Neural progenitor cell (in vitro differentiated cells): ENCODE measurements around the gene CD63. TPM values are rescaled to one million over a fixed set of nuclear protein-coding genes. Genes with fewer than 3 reads are reported as not detected.

Experiments
- DNase-seq: peaks from one replicate; pipeline ENCODE4 v3.0.0-alpha.2; 2016; ENCODE audit warnings: low spot score
- H2AFZ ChIP-seq: fragments of 200-600 bp; sonication (generic); replicated peaks from 2 replicates; pipeline ENCODE4 v1.6.1; 2016; ENCODE audit warnings: antibody characterized with exemption
- H3F3A ChIP-seq: fragments of 200-600 bp; sonication (generic); 2 replicates; pipeline ENCODE4 v1.6.1; 2016; ENCODE audit warnings: antibody characterized with exemption, low read depth
- H3K27ac ChIP-seq: fragments of 200-600 bp; sonication (generic); 2 replicates; pipeline ENCODE4 v1.5.1; 2016; ENCODE audit warnings: mild to moderate bottlenecking
- H3K27me3 ChIP-seq: fragments of 200-600 bp; sonication (generic); 2 replicates; pipeline ENCODE4 v1.6.1; 2016; ENCODE audit warnings: mild to moderate bottlenecking, moderate library complexity
- H3K36me3 ChIP-seq: fragments of 200-600 bp; sonication (generic); 2 replicates; pipeline ENCODE4 v1.5.1; 2016
- H3K4me1 ChIP-seq: fragments of 200-600 bp; sonication (generic); 2 replicates; pipeline ENCODE4 v1.6.1; 2016; ENCODE audit warnings: mixed run types
- H3K4me2 ChIP-seq: fragments of 200-600 bp; sonication (generic); 2 replicates; pipeline ENCODE4 v1.6.1; 2016
- H3K4me3 ChIP-seq: fragments of 200-600 bp; sonication (generic); 2 replicates; pipeline ENCODE4 v1.5.1; 2016
- H3K79me2 ChIP-seq: fragments of 200-600 bp; sonication (generic); 2 replicates; pipeline ENCODE4 v1.6.1; 2016; ENCODE audit warnings: low read depth
- H3K9ac ChIP-seq: fragments of 200-600 bp; sonication (generic); 2 replicates; pipeline ENCODE4 v1.6.1; 2016
- H3K9me3 ChIP-seq: fragments of 200-600 bp; sonication (generic); 2 replicates; pipeline ENCODE4 v1.5.1; 2016; ENCODE audit warnings: low read depth
- H4K20me1 ChIP-seq: fragments of 200-600 bp; sonication (generic); 2 replicates; pipeline ENCODE4 v1.6.1; 2016; ENCODE audit warnings: low read depth
- H3K27ac Mint-ChIP-seq: 3 replicates; pipeline ENCODE4 v1.8.0; 2021; ENCODE audit warnings: mixed read lengths
- H3K27me3 Mint-ChIP-seq: 2 replicates; pipeline ENCODE4 v1.8.0; 2022; ENCODE audit warnings: low read depth, mild to moderate bottlenecking, inconsistent platforms, moderate library complexity, mixed read lengths; ENCODE audit not compliant: insufficient read depth
- H3K36me3 Mint-ChIP-seq: 3 replicates; pipeline ENCODE4 v1.8.0; 2021; ENCODE audit warnings: mixed read lengths
- H3K4me1 Mint-ChIP-seq: 3 replicates; pipeline ENCODE4 v1.8.0; 2021; ENCODE audit warnings: mixed read lengths
- H3K4me3 Mint-ChIP-seq: 3 replicates; pipeline ENCODE4 v1.8.0; 2021; ENCODE audit warnings: mild to moderate bottlenecking, moderate library complexity, mixed read lengths
- H3K9me3 Mint-ChIP-seq: 3 replicates; pipeline ENCODE4 v1.8.0; 2020; ENCODE audit warnings: mixed read lengths
- EZH2 ChIP-seq: fragments of 200-600 bp; sonication (generic); IDR thresholded peaks from 2 replicates; pipeline ENCODE4 v1.6.1; 2017; ENCODE audit warnings: antibody characterized with exemption, mild to moderate bottlenecking, moderate library complexity
- EZH2phosphoT487 ChIP-seq: fragments of 200-600 bp; sonication (generic); IDR thresholded peaks from 2 replicates; pipeline ENCODE4 v1.6.1; 2017; ENCODE audit warnings: antibody characterized with exemption
- total RNA-seq: library from RNA; depleted of rRNA; stranded (reverse); fragments of >200 nt; gene quantifications from 2 replicates; pipeline ENCODE4 v1.2.3, GENCODE V29; 2015; ENCODE audit warnings: low replicate concordance
- TF ChIP-seq, protein P1 (sequence below): fragments of 200-600 bp; sonication (generic); IDR thresholded peaks from 2 replicates; pipeline ENCODE4 v1.5.1; 2017; ENCODE audit warnings: antibody characterized with exemption, mild to moderate bottlenecking

CD63 gene
- total RNA-seq, 1 donor from 2014 or later = 305 TPM

- Mint-ChIP-seq H3K9me3 (no peaks in the 10 kb centered on the region), H3K27ac (no peak overlapping the region), H3K27me3 (peaks cover 4% of the 10 kb centered on the region), H3K36me3 (peaks cover 14% of the 10 kb centered on the region), H3K4me3 (peak overlapping the region; percentile 55), H3K4me1 (peaks cover 36% of the 10 kb centered on the region)
- Histone ChIP-seq H3K27me3 (no peaks in the 10 kb centered on the region), H3K9ac (no peak overlapping the region), H2AFZ (no peak overlapping the region), H3K4me2 (no peak overlapping the region), H3K79me2 (peaks cover 28% of the 10 kb centered on the region), H3K4me3 (no peak overlapping the region), H3K9me3 (no peaks in the 10 kb centered on the region), H4K20me1 (peaks cover 19% of the 10 kb centered on the region), H3K27ac (no peak overlapping the region), H3K4me1 (peaks cover 17% of the 10 kb centered on the region), H3K36me3 (no peaks in the 10 kb centered on the region), H3F3A (peaks cover 27% of the 10 kb centered on the region)
- DNase-seq = no peak
- no peak for TF ChIP-seq EZH2phosphoT487
- TF ChIP-seq EZH2 = no peak
- TF ChIP-seq, protein P1, sequence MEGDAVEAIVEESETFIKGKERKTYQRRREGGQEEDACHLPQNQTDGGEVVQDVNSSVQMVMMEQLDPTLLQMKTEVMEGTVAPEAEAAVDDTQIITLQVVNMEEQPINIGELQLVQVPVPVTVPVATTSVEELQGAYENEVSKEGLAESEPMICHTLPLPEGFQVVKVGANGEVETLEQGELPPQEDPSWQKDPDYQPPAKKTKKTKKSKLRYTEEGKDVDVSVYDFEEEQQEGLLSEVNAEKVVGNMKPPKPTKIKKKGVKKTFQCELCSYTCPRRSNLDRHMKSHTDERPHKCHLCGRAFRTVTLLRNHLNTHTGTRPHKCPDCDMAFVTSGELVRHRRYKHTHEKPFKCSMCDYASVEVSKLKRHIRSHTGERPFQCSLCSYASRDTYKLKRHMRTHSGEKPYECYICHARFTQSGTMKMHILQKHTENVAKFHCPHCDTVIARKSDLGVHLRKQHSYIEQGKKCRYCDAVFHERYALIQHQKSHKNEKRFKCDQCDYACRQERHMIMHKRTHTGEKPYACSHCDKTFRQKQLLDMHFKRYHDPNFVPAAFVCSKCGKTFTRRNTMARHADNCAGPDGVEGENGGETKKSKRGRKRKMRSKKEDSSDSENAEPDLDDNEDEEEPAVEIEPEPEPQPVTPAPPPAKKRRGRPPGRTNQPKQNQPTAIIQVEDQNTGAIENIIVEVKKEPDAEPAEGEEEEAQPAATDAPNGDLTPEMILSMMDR = no peak
Observed at GRCh38 chr12:55723516-55724225, 5.1 kb downstream of the CD63 start.

DNA sequence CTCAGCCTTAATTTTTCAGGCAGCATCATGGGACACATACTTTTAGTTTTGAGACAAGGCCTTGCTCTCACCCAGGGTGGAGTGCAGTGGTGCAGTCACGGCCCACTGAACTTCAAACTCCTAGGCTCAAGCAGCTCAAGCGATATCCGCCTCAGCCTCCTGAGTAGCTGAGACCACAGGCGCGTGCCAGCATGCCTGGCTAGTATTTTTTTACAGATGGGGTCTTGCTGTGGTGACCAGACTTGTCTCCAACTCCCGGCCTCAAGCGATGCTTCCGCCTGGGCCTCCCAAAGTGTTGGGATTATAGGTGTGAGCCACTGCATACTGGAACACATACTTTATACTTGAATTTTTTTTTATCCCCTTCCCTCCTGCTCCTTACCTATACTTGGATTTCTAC is 5.9 kb downstream of the CD63 start:
- Mint-ChIP-seq H3K27ac (no peak overlapping the region), H3K4me1 (peaks cover 44% of the 10 kb centered on the region), H3K36me3 (peaks cover 14% of the 10 kb centered on the region), H3K9me3 (no peaks in the 10 kb centered on the region), H3K4me3 (peak overlapping the region; percentile 55), H3K27me3 (peaks cover 5% of the 10 kb centered on the region)
- peaks cover 24% of the 10 kb centered on the region for H3K4me1 ChIP-seq
- no peak overlapping the region for H3K4me2 ChIP-seq
- no peaks in the 10 kb centered on the region for H3K36me3 ChIP-seq
- DNase-seq = no peak
- H2AFZ ChIP-seq = no peak overlapping the region
- H3K9me3 ChIP-seq = no peaks in the 10 kb centered on the region
- H3K27me3 ChIP-seq = no peaks in the 10 kb centered on the region
- H3F3A ChIP-seq = peaks cover 35% of the 10 kb centered on the region
- no peak overlapping the region for H3K9ac ChIP-seq
- H3K27ac ChIP-seq = no peak overlapping the region
- peaks cover 24% of the 10 kb centered on the region for H3K79me2 ChIP-seq
- TF ChIP-seq, protein P1 = no peak
- TF ChIP-seq EZH2 = no peak
- TF ChIP-seq EZH2phosphoT487 = no peak
- H3K4me3 ChIP-seq = no peak overlapping the region
- peaks cover 19% of the 10 kb centered on the region for H4K20me1 ChIP-seq

DNA sequence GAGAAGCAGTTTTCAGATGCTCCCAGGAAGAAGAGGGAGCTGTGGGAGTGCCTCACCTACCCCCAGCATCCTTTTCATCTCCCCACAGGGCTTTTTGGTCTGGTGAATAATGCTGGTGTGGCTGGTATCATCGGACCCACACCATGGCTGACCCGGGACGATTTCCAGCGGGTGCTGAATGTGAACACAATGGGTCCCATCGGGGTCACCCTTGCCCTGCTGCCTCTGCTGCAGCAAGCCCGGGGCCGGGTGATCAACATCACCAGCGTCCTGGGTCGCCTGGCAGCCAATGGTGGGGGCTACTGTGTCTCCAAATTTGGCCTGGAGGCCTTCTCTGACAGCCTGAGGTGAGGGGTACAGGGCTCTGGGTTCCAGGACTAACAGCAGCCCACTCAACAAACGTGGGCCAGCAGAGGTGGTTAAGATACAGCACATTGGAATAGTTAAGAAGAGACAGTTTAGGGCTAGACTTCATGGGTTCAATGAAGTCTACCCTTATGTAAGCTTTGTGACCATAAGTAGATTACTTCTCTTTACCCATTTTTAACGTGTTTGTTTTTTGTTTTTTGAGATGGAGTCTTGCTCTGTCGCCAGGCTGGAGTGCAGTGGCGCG is 7.1 kb downstream of the CD63 start:
- H3K9me3 ChIP-seq = no peaks in the 10 kb centered on the region
- peaks cover 9% of the 10 kb centered on the region for H4K20me1 ChIP-seq
- H3K36me3 ChIP-seq = no peaks in the 10 kb centered on the region
- TF ChIP-seq EZH2 (no peak), EZH2phosphoT487 (no peak)
- TF ChIP-seq, protein P1 = no peak
- Mint-ChIP-seq H3K27ac (no peak overlapping the region), H3K9me3 (no peaks in the 10 kb centered on the region), H3K36me3 (peaks cover 14% of the 10 kb centered on the region), H3K27me3 (peaks cover 9% of the 10 kb centered on the region), H3K4me1 (peaks cover 46% of the 10 kb centered on the region), H3K4me3 (no peak overlapping the region)
- H3K4me1 ChIP-seq = peaks cover 27% of the 10 kb centered on the region
- no peak overlapping the region for H3K4me2 ChIP-seq
- peaks cover 17% of the 10 kb centered on the region for H3K79me2 ChIP-seq
- DNase-seq = no peak
- H3K27me3 ChIP-seq = no peaks in the 10 kb centered on the region
- no peak overlapping the region for H3K27ac ChIP-seq
- no peak overlapping the region for H2AFZ ChIP-seq
- H3F3A ChIP-seq = peaks cover 47% of the 10 kb centered on the region
- no peak overlapping the region for H3K9ac ChIP-seq
- H3K4me3 ChIP-seq = no peak overlapping the region
